HUES64 (cell line): Measurements from ENCODE around the gene SCYL2.
"Not testable (repeated sequence)": the region's sequence is repeated elsewhere in the genome, so short reads cannot be mapped to it uniquely, and the experiment has no call there.

Source experiments
- H3K27ac ChIP-seq: 2 replicates; pipeline ENCODE4 v1.7.0; 2013; ENCODE audit warnings: low read depth, low read length, inconsistent platforms
- H3K27me3 ChIP-seq: 2 replicates; pipeline ENCODE4 v1.6.1; 2013; ENCODE audit warnings: mild to moderate bottlenecking, low read length; ENCODE audit not compliant: insufficient read depth
- H3K36me3 ChIP-seq: 2 replicates; pipeline ENCODE4 v1.6.1; 2013; ENCODE audit warnings: mild to moderate bottlenecking, low read length; ENCODE audit not compliant: insufficient read depth
- H3K4me1 ChIP-seq: 2 replicates; pipeline ENCODE4 v1.6.1; 2013; ENCODE audit warnings: mild to moderate bottlenecking, low read length, moderate library complexity; ENCODE audit not compliant: insufficient read depth
- H3K4me3 ChIP-seq: 2 replicates; pipeline ENCODE4 v1.5.1; 2013; ENCODE audit warnings: mild to moderate bottlenecking, low read length, moderate library complexity
- H3K9ac ChIP-seq: 2 replicates; pipeline ENCODE4 v1.6.1; 2013; ENCODE audit warnings: mild to moderate bottlenecking, low read depth, low read length
- H3K9me3 ChIP-seq: 2 replicates; pipeline ENCODE4 v1.6.1; 2013; ENCODE audit warnings: low read depth, low read length; ENCODE audit not compliant: insufficient read depth
- WGBS: fragments of 150-250, 120-280 bp; methylation state at CpG from one replicate; pipeline ENCODE4 v1.1.7; 2013; ENCODE audit warnings: missing lambda C conversion rate; 5-methylcytosine and 5-hydroxymethylcytosine counted together

SCYL2 gene

GRCh38 chr12:100238801-100239200, 28.2 kb upstream of the SCYL2 start:
- Histone ChIP-seq H3K27ac (no peak overlapping the region), H3K9ac (no peak overlapping the region), H3K36me3 (no peaks in the 10 kb centered on the region), H3K4me1 (no peaks in the 10 kb centered on the region), H3K4me3 (no peak overlapping the region), H3K9me3 (no peaks in the 10 kb centered on the region), H3K27me3 (no peaks in the 10 kb centered on the region)
- 89% methylated on average over 3 of the region's 3 CpGs for WGBS

- H3K27ac ChIP-seq = no peak overlapping the region
- H3K27me3 ChIP-seq = no peaks in the 10 kb centered on the region
- no peak overlapping the region for H3K4me3 ChIP-seq
- WGBS = 97% methylated on average over 1 of the region's 1 CpG
- H3K9me3 ChIP-seq = no peaks in the 10 kb centered on the region
- no peaks in the 10 kb centered on the region for H3K4me1 ChIP-seq
- no peak overlapping the region for H3K9ac ChIP-seq
- no peaks in the 10 kb centered on the region for H3K36me3 ChIP-seq
Observed at GRCh38 chr12:100239589-100239988, 27.4 kb upstream of the SCYL2 start.

- H3K9ac ChIP-seq = no peak overlapping the region
- H3K27me3 ChIP-seq = no peaks in the 10 kb centered on the region
- no peak overlapping the region for H3K27ac ChIP-seq
- WGBS = 96% methylated on average over 4 of the region's 5 CpGs
- H3K4me3 ChIP-seq = no peak overlapping the region
- no peaks in the 10 kb centered on the region for H3K9me3 ChIP-seq
- H3K36me3 ChIP-seq = no peaks in the 10 kb centered on the region
- no peaks in the 10 kb centered on the region for H3K4me1 ChIP-seq
Observed at GRCh38 chr12:100243137-100243536, 23.8 kb upstream of the SCYL2 start.

- 97% methylated on average over 3 of the region's 4 CpGs for WGBS
- Histone ChIP-seq H3K9me3 (no peaks in the 10 kb centered on the region), H3K36me3 (no peaks in the 10 kb centered on the region), H3K9ac (no peak overlapping the region), H3K4me1 (no peaks in the 10 kb centered on the region), H3K27me3 (no peaks in the 10 kb centered on the region), H3K27ac (no peak overlapping the region), H3K4me3 (no peak overlapping the region)
Observed at GRCh38 chr12:100247765-100248164, 19.2 kb upstream of the SCYL2 start.

- Histone ChIP-seq H3K9ac (no peak overlapping the region), H3K36me3 (no peaks in the 10 kb centered on the region), H3K27me3 (no peaks in the 10 kb centered on the region), H3K9me3 (no peaks in the 10 kb centered on the region), H3K4me3 (no peak overlapping the region), H3K27ac (no peak overlapping the region), H3K4me1 (no peaks in the 10 kb centered on the region)
Observed at GRCh38 chr12:100248886-100249285, 18.1 kb upstream of the SCYL2 start.

- no peak overlapping the region for H3K9ac ChIP-seq
- no peak overlapping the region for H3K4me3 ChIP-seq
- H3K4me1 ChIP-seq = no peaks in the 10 kb centered on the region
- H3K9me3 ChIP-seq = no peaks in the 10 kb centered on the region
- no peaks in the 10 kb centered on the region for H3K36me3 ChIP-seq
- no peaks in the 10 kb centered on the region for H3K27me3 ChIP-seq
- 95% methylated on average over 7 of the region's 7 CpGs for WGBS
- no peak overlapping the region for H3K27ac ChIP-seq
Observed at GRCh38 chr12:100249941-100250340, 17.0 kb upstream of the SCYL2 start.

- no peaks in the 10 kb centered on the region for H3K9me3 ChIP-seq
- no peaks in the 10 kb centered on the region for H3K36me3 ChIP-seq
- H3K4me1 ChIP-seq = no peaks in the 10 kb centered on the region
- H3K9ac ChIP-seq = no peak overlapping the region
- no peaks in the 10 kb centered on the region for H3K27me3 ChIP-seq
- WGBS = 98% methylated on average over 2 of the region's 2 CpGs
- no peak overlapping the region for H3K4me3 ChIP-seq
- H3K27ac ChIP-seq = no peak overlapping the region
Observed at GRCh38 chr12:100251917-100252316, 15.1 kb upstream of the SCYL2 start.

GRCh38 chr12:100253437-100253836, 13.5 kb upstream of the SCYL2 start:
- no peaks in the 10 kb centered on the region for H3K36me3 ChIP-seq
- H3K9ac ChIP-seq = no peak overlapping the region
- H3K4me1 ChIP-seq = no peaks in the 10 kb centered on the region
- H3K4me3 ChIP-seq = no peak overlapping the region
- no peaks in the 10 kb centered on the region for H3K27me3 ChIP-seq
- no peak overlapping the region for H3K27ac ChIP-seq
- H3K9me3 ChIP-seq = no peaks in the 10 kb centered on the region
- WGBS = 100% methylated on average over 1 of the region's 1 CpG

GRCh38 chr12:100254876-100255275, 12.1 kb upstream of the SCYL2 start:
- no peaks in the 10 kb centered on the region for H3K9me3 ChIP-seq
- H3K4me3 ChIP-seq = no peak overlapping the region
- no peaks in the 10 kb centered on the region for H3K4me1 ChIP-seq
- H3K27ac ChIP-seq = no peak overlapping the region
- no peaks in the 10 kb centered on the region for H3K27me3 ChIP-seq
- 97% methylated on average over 1 of the region's 1 CpG for WGBS
- no peaks in the 10 kb centered on the region for H3K36me3 ChIP-seq
- no peak overlapping the region for H3K9ac ChIP-seq

- no CpG with 5 or more reads among the region's 1 CpG for WGBS
- no peak overlapping the region for H3K4me3 ChIP-seq
- H3K36me3 ChIP-seq = 0 out of 2 replicates have a peak, but pooled peaks cover 4% of the 10 kb centered on the region
- no peaks in the 10 kb centered on the region for H3K4me1 ChIP-seq
- no peak overlapping the region for H3K27ac ChIP-seq
- no peaks in the 10 kb centered on the region for H3K9me3 ChIP-seq
- H3K9ac ChIP-seq = no peak overlapping the region
- H3K27me3 ChIP-seq = no peaks in the 10 kb centered on the region
Observed at GRCh38 chr12:100258127-100258526, 8.8 kb upstream of the SCYL2 start.

- 97% methylated on average over 5 of the region's 5 CpGs for WGBS
- no peaks in the 10 kb centered on the region for H3K9me3 ChIP-seq
Observed at GRCh38 chr12:100263131-100263530, 3.8 kb upstream of the SCYL2 start.

GRCh38 chr12:100265107-100265506, 1.9 kb upstream of the SCYL2 start:
- H3K9ac ChIP-seq, H3K4me3 ChIP-seq, H3K27me3 ChIP-seq, H3K27ac ChIP-seq, H3K36me3 ChIP-seq, H3K9me3 ChIP-seq: not testable (repeated sequence)
- peaks cover 18% of the 10 kb centered on the region for H3K4me1 ChIP-seq
- WGBS = 98% methylated on average over 5 of the region's 5 CpGs

More at GRCh38 chr12:100263131-100263530, 3.8 kb upstream of the SCYL2 start:
- no peak overlapping the region for H3K27ac ChIP-seq
- no peak overlapping the region for H3K4me3 ChIP-seq
- peaks cover 3% of the 10 kb centered on the region for H3K4me1 ChIP-seq
- no peak overlapping the region for H3K9ac ChIP-seq
- H3K36me3 ChIP-seq = 0 out of 2 replicates have a peak, but pooled peaks cover 4% of the 10 kb centered on the region
- no peaks in the 10 kb centered on the region for H3K27me3 ChIP-seq
